Measurements from ENCODE around the gene ZNF737.
"Not testable (repeated sequence)": the region's sequence is repeated elsewhere in the genome, so short reads cannot be mapped to it uniquely, and the experiment has no call there.

ZNF737 gene

GRCh38 chr19:20565321-20566018 lies at the start of gene ZNF737:
Gene ZNF737 (minus strand): TSS chr19:20565781. CDS start chr19:20565640, 141 bp downstream.
- DNase-seq: peak; percentile 3

GRCh38 chr19:20614971-20615370 lies 49.4 kb upstream of the ZNF737 start:
- DNase-seq; in situ Hi-C loops (cut with MboI; ENCODE audit: low pct_unique_long_range_greater_than_20kb, low sequenced_read_pairs): not testable (repeated sequence)

More at GRCh38 chr19:20565321-20566018, at the start of gene ZNF737:
- in situ Hi-C loops (cut with MboI; ENCODE audit: low pct_unique_long_range_greater_than_20kb, low sequenced_read_pairs): no loop called here

DNA sequence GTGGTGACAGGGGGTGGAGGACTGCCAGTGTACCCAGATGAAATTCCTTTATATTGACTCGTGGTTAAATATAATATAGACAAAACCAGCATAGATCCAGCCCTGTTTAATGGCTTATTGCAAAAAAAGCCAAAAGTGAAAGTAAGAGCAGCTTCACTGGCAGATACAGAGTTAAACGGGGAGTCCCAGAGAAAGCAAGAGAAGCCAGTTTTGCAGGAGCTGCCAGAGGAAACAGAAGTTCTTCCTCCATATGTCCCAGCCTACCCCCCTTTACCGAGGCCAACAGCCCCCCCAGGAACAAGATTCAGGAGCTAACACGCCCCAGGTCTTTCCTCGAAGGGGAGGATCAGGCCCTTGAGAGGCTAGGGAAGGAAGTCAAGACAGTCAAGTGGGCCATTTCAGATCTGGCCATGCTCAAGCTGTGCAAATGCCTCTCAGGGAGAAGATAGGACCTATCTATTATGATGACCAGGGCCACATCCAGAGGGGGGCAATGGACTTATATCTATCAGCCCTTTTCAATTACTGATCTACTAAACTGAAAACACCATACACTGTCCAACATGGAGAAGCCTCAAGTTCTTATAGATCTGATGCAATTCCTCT lies 47.2 kb upstream of the ZNF737 start:
- in situ Hi-C loops (cut with MboI; ENCODE audit: low pct_unique_long_range_greater_than_20kb, low sequenced_read_pairs): no loop called here
- DNase-seq: no peak

DNA sequence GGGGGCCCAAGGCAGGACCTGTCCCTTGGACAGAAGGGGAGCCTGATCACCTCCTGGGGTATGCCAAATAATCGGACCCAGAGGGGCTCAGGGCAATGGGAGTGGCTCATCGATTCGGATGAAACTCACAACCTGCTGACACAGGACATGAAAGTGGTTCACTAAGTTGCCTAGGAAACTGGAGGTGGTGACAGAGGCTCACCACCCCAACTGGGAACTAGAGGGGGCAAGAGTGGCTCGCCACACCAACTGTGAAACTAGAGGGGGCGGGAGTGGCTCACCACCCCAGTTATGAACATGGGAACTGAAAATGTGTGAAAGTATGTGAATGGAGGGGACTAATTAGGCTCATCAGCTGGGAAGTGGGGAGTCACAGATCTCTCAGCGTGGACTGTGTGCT lies 46.3 kb upstream of the ZNF737 start:
- DNase-seq: no peak
- in situ Hi-C loops (cut with MboI; ENCODE audit: low pct_unique_long_range_greater_than_20kb, low sequenced_read_pairs): no loop called here

DNA sequence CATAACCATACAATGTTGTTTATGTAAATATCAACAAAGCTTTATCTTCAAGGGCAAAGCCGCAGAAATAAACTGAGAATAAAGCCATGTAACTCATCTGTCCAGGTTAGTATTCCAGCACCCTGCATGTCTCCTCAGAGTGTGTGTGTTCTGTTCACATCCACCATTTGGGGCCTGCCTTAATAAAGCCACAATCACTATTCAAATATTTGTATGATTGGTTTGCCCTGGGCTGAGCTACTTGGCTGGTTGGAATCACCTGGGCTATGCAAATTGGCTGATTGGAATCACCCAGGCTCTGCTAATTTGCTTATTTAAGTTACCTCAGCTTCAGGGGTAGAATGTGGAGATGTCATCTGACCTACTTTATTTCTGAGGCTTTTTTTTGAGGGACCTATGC lies 42.4 kb upstream of the ZNF737 start:
- DNase-seq: no peak
- in situ Hi-C loops (cut with MboI; ENCODE audit: low pct_unique_long_range_greater_than_20kb, low sequenced_read_pairs): no loop called here

GRCh38 chr19:20558571-20558970 lies 7.0 kb downstream of the ZNF737 start:
- in situ Hi-C loops (cut with MboI; ENCODE audit: low pct_unique_long_range_greater_than_20kb, low sequenced_read_pairs): no loop called here
- DNase-seq: no peak

GRCh38 chr19:20558011-20558410 lies 7.6 kb downstream of the ZNF737 start:
- in situ Hi-C loops (cut with MboI; ENCODE audit: low pct_unique_long_range_greater_than_20kb, low sequenced_read_pairs): no loop called here
- peak; percentile 4 for DNase-seq

DNA sequence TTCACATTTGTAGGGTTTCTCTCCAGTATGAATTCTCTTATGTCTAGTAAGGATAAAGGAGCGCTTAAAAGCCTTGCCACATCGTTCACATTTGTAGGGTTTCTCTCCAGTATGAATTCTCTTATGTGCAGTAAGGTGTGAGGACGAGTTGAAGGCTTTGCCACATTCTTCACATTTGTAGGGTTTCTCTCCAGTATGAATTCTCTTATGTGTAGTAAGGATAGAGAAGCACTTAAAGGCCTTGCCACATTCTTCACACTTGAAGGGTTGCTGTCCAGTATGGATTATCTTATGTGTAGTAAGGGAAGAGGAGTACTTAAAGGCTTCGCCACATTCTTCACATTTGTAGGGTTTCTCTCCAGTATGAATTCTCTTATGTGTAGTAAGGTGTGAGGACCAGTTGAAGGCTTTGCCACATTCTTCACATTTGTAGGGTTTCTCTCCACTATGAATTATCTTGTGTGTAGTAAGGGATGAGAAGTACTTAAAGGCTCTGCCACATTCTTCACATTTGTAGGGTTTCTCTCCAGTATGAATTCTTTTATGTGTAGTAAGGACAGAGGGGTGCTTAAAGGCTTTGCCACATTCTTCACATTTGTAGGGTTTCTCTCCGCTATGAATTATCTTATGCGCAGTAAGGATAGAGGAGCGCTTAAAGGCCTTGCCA lies 20.8 kb downstream of the ZNF737 start:
- DNase-seq; in situ Hi-C loops (cut with MboI; ENCODE audit: low pct_unique_long_range_greater_than_20kb, low sequenced_read_pairs): not testable (repeated sequence)

DNA sequence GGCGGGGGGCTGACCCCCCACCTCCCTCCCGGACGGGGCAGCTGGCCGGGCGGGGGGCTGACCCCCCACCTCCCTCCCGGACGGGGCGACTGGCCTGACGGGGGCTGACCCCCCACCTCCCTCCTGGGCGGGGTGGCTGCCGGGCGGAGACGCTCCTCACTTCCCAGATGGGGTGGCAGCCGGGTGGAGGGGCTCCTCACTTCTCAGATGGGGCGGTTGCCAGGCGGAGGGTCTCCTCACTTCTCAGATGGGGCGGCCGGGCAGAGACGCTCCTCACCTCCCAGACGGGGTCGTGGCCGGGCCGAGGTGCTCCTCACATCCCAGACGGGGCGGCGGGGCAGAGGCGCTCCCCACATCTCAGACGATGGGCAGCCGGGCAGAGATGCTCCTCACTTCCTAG lies 35.3 kb downstream of the ZNF737 start:
- in situ Hi-C loops (cut with MboI; ENCODE audit: low pct_unique_long_range_greater_than_20kb, low sequenced_read_pairs); DNase-seq: not testable (repeated sequence)

DNA sequence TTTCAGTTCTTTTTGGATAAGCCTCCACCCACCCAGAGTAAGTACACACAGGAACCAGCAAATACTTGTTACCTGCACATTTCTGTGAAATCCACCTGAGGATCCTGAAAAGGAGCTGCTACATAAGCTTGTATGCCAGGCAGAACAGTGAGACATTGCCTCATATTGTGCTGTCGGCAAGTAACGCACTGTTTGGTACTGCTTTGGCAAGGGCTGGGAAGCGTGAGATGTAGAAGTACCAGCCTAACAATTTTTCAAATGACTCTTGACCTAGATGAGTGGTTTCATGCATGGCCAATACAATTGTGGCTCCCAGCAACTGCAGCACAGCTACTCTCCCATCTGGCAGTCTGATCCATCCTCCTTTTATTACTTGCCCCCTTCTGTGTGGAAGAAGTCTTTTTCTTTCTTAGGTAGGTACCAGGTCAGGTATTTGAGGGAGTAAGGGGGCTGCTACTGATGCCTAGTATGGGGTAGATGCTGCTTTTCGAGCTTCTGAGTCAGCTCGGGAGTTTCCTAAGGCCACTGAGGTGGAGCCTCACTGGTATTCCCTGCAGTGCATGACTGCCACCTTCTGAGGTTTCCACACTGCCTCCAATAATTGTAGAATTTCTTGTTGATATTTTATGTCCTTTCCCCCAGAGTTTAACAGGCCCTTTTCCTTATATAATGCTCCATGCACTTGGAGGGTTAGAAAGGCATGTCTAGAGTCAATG lies 52.2 kb downstream of the ZNF737 start:
- DNase-seq: no peak
- in situ Hi-C loops (cut with MboI; ENCODE audit: low pct_unique_long_range_greater_than_20kb, low sequenced_read_pairs): no loop called here

GRCh38 chr19:20503476-20503875 lies 62.1 kb downstream of the ZNF737 start:
- no peak for DNase-seq
- in situ Hi-C loops (cut with MboI; ENCODE audit: low pct_unique_long_range_greater_than_20kb, low sequenced_read_pairs): no loop called here

Measured in KBM-7 (cell line).